Posterior vena cava (tissue), 2 donors: Measurements from ENCODE around the gene NEDD4L. TPM values are rescaled to one million over a fixed set of nuclear protein-coding genes. Genes with fewer than 3 reads are reported as not detected.

Experiments
- DNase-seq: peaks from one replicate; pipeline ENCODE4 v3.0.0-alpha.2; 2020; ENCODE audit warnings: low spot score
- intact Hi-C, 2 donors: fragments of 100-400 bp; cut with DNase I; formaldehyde crosslinking; loops; one replicate each; pipeline versions ENCODE4 v1.14.1 to v1.14.2; 2022 to 2023
- total RNA-seq, 2 donors: library from RNA; stranded (reverse); fragmentation: NEBNext Ultra II Directional; extraction: Animal tissue kit (Norgen Biotek cat#: 25700); gene quantifications; one replicate each; pipeline ENCODE4 v1.2.1, GENCODE V29; 2021
- donor health status: DM: yes; HTN: yes; CAD: no.
- donor health status: DM: yes; HTN: yes; CAD: no.

NEDD4L gene
- total RNA-seq, 2 donors from 2014 or later = 11.3 to 14.9 TPM

- intact Hi-C loops = no loop called here
- no peak for DNase-seq
These were observed 241.6 kb downstream of the NEDD4L start for GRCh38 chr18:58285449-58286130.

GRCh38 chr18:58286632-58287352 is 242.8 kb downstream of the NEDD4L start:
- intact Hi-C loops = no loop called here
- no peak for DNase-seq

GRCh38 chr18:58287353-58288274 is 243.6 kb downstream of the NEDD4L start:
- intact Hi-C loops = no loop called here

GRCh38 chr18:58288921-58289797 is 245.1 kb downstream of the NEDD4L start:
- no peak for DNase-seq
- intact Hi-C loops = no loop called here

More at GRCh38 chr18:58287353-58288274, 243.6 kb downstream of the NEDD4L start:
- DNase-seq = no peak

GRCh38 chr18:58290116-58290695 is 246.2 kb downstream of the NEDD4L start:
- intact Hi-C loops = no loop called here
- DNase-seq = no peak

GRCh38 chr18:58291131-58291530 is 247.1 kb downstream of the NEDD4L start:
- intact Hi-C loops = no loop called here
- DNase-seq = no peak

- intact Hi-C loops = no loop called here
- DNase-seq = no peak
These were observed 248.6 kb downstream of the NEDD4L start for GRCh38 chr18:58292638-58293037.

GRCh38 chr18:58297198-58297597 is 253.2 kb downstream of the NEDD4L start:
- DNase-seq = no peak
- intact Hi-C loops = loop anchor here in 1 of 2 donors (1.0 kb wide), 1 partner anchor 30 kb away; no protein-coding TSS in a partner anchor

- intact Hi-C loops = no loop called here
- DNase-seq = no peak
These were observed 254.5 kb downstream of the NEDD4L start for GRCh38 chr18:58298251-58299134.

- intact Hi-C loops = no loop called here
These were observed 255.1 kb downstream of the NEDD4L start for GRCh38 chr18:58299135-58299473.

GRCh38 chr18:58299936-58300335 is 255.9 kb downstream of the NEDD4L start:
- intact Hi-C loops = no loop called here
- no peak for DNase-seq

More at GRCh38 chr18:58299135-58299473, 255.1 kb downstream of the NEDD4L start:
- no peak for DNase-seq

- intact Hi-C loops = no loop called here
These were observed 256.8 kb downstream of the NEDD4L start for GRCh38 chr18:58300867-58301266.

GRCh38 chr18:58302811-58303210 is 258.8 kb downstream of the NEDD4L start:
- intact Hi-C loops = no loop called here
- no peak for DNase-seq

More at GRCh38 chr18:58300867-58301266, 256.8 kb downstream of the NEDD4L start:
- no peak for DNase-seq

GRCh38 chr18:58303363-58303762 is 259.3 kb downstream of the NEDD4L start:
- intact Hi-C loops = no loop called here
- no peak for DNase-seq

GRCh38 chr18:58305792-58306191 is 261.8 kb downstream of the NEDD4L start:
- DNase-seq = no peak
- intact Hi-C loops = no loop called here

- DNase-seq = no peak
- intact Hi-C loops = no loop called here
These were observed 263.4 kb downstream of the NEDD4L start for GRCh38 chr18:58307441-58307840.

GRCh38 chr18:58308463-58308862 is 264.4 kb downstream of the NEDD4L start:
- DNase-seq = no peak
- intact Hi-C loops = no loop called here

GRCh38 chr18:58309099-58309498 is 265.1 kb downstream of the NEDD4L start:
- intact Hi-C loops = no loop called here
- DNase-seq = no peak
